Measurements from ENCODE around the gene ZNF211.

DNA sequence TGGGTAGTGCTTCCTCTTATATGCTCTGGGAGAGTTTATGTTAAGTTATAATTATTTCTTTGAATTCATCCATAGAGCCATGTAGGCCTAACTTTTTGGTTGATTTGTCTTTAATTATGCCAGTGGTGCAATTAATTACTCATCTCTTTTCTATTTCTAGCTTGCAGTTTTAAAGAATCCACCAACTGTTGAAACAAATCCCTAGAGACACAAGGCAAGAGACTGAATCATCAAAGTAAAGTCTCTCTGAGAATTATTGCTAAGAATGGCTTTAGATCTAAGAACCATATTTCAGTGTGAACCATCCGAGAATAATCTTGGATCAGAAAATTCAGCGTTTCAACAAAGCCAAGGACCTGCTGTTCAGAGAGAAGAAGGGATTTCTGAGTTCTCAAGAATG, 42.9 kb downstream of the ZNF211 start:
- TF ChIP-seq POLR2A (IDR thresholded peaks at IDR 0.05), result no peak
- TF ChIP-seq, protein P1, sequence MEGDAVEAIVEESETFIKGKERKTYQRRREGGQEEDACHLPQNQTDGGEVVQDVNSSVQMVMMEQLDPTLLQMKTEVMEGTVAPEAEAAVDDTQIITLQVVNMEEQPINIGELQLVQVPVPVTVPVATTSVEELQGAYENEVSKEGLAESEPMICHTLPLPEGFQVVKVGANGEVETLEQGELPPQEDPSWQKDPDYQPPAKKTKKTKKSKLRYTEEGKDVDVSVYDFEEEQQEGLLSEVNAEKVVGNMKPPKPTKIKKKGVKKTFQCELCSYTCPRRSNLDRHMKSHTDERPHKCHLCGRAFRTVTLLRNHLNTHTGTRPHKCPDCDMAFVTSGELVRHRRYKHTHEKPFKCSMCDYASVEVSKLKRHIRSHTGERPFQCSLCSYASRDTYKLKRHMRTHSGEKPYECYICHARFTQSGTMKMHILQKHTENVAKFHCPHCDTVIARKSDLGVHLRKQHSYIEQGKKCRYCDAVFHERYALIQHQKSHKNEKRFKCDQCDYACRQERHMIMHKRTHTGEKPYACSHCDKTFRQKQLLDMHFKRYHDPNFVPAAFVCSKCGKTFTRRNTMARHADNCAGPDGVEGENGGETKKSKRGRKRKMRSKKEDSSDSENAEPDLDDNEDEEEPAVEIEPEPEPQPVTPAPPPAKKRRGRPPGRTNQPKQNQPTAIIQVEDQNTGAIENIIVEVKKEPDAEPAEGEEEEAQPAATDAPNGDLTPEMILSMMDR (IDR thresholded peaks at IDR 0.05), result no peak

All from heart left ventricle (tissue), 13 donors.